SH-SY5Y (cell line): Measurements from ENCODE around the gene OR56A1.

ENCODE experiments used
- GATA2 ChIP-seq: IDR thresholded peaks from 2 replicates; pipeline ENCODE4 v1.6.1; 2011; ENCODE audit warnings: mild to moderate bottlenecking, low read depth, low read length
- GATA3 ChIP-seq: IDR thresholded peaks from 2 replicates; pipeline ENCODE4 v1.6.1; 2011; ENCODE audit warnings: low read depth, mild to moderate bottlenecking, low read length, moderate library complexity

OR56A1 gene

GRCh38 chr11:6030708-6031405 is at the start of gene OR56A1:
TSS of gene OR56A1 (minus strand) at chr11:6030758. CDS start at chr11:6027692, 3,066 bp downstream.
- no peak for TF ChIP-seq GATA3
- no peak for TF ChIP-seq GATA2

GRCh38 chr11:6079463-6079862 is 48.9 kb upstream of the OR56A1 start:
- TF ChIP-seq GATA2 (no peak), GATA3 (no peak)

- TF ChIP-seq GATA3 (no peak), GATA2 (no peak)
Measured at GRCh38 chr11:6077723-6078122, 47.2 kb upstream of the OR56A1 start.

DNA sequence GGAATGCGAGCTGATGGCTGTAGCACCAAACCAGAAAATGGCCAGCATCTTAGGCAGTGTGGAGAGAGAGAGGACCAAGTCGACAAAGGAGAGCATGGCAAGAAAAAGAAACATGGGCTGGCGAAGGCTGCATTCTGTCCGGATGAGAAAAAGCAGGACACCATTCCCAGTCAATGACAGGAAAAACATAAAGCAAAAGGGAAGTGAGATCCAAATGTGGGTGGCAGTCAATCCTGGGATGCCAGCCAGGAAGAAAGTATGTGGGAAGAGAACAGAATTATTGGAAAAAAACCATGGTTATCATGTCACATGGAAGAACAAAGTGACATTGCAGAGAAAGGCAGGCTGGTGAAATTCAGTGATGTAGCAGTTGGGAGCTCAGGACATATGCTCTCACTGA is 36.9 kb upstream of the OR56A1 start:
- TF ChIP-seq GATA3 (no peak), GATA2 (no peak)

GRCh38 chr11:6062691-6063358 is 32.3 kb upstream of the OR56A1 start:
- no peak for TF ChIP-seq GATA2
- no peak for TF ChIP-seq GATA3

- TF ChIP-seq GATA2 (no peak), GATA3 (no peak)
Measured at GRCh38 chr11:6061475-6061874, 30.9 kb upstream of the OR56A1 start.

GRCh38 chr11:6057452-6057851 is 26.9 kb upstream of the OR56A1 start:
- no peak for TF ChIP-seq GATA2
- no peak for TF ChIP-seq GATA3

GRCh38 chr11:6055569-6055968 is 25.0 kb upstream of the OR56A1 start:
- no peak for TF ChIP-seq GATA3
- no peak for TF ChIP-seq GATA2

DNA sequence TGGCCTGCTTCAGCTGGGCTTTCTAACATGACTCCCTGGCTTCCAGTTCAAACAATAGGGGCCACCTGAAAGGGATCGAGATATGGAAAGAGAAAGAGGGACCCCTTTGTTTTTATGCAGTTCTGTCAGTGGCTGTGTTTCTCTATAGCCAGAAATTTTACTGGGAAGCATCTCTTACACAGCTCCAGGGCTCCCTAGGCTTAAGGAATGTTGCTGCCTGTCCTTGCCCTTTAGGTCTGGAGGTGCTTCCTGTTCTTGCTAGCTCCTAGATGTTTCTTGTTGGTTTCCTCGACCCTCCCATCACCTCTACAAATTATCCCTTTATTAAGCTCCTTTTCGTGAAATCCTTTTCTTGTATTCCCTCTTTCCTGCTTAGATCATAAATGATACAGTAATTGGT is 21.8 kb upstream of the OR56A1 start:
- TF ChIP-seq GATA3 (no peak), GATA2 (no peak)

DNA sequence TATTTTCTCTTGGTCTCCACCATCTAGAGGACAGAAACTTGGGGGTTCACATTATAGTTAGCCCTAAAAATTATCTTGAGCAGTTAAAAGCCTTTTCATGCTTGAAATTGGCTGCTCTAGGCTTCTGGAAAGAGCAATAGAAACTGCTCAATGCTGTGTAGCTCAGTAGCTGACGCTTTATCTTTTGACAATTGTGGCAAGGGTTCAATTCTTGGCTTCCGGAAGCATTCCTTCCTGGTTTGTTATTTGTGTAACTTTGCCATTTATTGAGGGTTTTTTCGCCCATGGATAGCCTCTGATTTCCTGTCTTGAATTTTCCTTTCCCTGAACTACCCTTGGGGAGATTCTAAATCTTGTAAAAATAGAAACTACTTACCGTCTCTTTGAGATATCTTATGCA is 10.3 kb upstream of the OR56A1 start:
- TF ChIP-seq GATA2, result no peak
- no peak for TF ChIP-seq GATA3

- no peak for TF ChIP-seq GATA3
- TF ChIP-seq GATA2, result no peak
Measured at GRCh38 chr11:6027501-6027900, 3.1 kb downstream of the OR56A1 start.

DNA sequence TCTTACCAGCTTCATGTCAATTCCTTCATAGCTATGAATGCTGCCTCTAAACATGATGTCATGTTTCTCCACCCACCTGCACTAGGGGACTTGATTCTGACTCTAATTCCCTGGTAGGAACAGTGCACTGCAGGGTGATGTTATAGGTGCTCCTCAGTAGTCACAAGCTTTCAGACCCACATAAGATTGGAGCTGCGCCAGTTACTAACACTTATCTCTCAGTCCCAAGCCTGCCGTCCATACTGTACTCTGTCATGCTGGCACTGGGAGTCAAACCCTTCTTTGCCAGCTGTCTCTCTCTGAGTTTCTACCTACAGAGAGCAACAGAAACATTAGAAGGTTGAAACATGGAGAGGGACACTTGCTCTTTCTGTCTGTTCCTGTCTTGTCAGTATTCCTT is 5.5 kb downstream of the OR56A1 start:
- TF ChIP-seq GATA3 (no peak), GATA2 (no peak)

DNA sequence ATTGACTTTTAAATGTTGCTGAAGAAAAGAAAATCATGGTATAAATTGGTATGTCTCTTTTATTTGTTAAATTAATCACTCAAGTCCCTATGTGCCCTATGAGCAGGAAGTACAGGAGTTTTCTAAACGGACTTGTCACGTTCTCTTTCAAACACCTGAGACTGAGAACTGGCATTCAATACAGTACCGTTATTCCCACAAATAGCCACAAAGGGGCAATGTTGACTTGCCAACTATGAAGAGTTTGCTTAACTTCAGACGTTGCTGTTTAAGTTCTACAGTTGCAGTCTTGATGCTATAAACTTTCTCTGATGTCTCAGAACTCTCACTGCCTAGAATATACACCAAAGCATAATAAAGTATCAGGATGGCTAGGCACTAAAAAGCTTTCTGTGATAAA is 7.6 kb downstream of the OR56A1 start:
- TF ChIP-seq GATA3, result no peak
- no peak for TF ChIP-seq GATA2

GRCh38 chr11:6013042-6013441 is 17.5 kb downstream of the OR56A1 start:
- TF ChIP-seq GATA3 (no peak), GATA2 (no peak)

- TF ChIP-seq GATA3, result no peak
- no peak for TF ChIP-seq GATA2
Measured at GRCh38 chr11:6012035-6012668, 18.4 kb downstream of the OR56A1 start.

DNA sequence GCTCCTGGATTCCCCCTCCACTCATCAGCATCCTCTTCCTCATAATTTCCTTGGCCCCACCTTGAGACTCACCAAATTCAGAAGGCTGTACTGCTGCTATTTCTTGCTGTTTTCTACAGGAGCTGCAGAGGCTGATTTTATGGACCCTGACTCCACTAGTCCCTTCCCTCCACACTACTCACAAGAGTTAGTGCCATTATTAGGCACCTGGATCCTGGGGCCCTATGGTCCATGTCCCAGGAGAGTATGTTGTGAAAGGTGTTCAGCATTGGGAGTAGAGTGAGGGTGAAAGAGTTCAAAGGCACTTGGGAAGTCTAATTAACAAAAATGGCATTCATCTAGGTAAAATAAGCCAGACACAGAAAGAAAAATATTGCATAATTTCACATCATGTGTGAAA is 23.7 kb downstream of the OR56A1 start, which contains the start of gene OR56A4:
OR56A4 (minus strand) TSS at position 101 of the 400 bp plus-strand sequence. CDS start 3,954 bp downstream, outside the sequence.
- TF ChIP-seq GATA2 (no peak), GATA3 (no peak)
